Endothelial cell of umbilical vein (primary cell): ENCODE measurements around the gene SCN11A.

Source experiments
- EZH2 ChIP-seq: IDR thresholded peaks from 2 replicates; pipeline ENCODE4 v1.6.1; 2012; ENCODE audit warnings: borderline replicate concordance, low read depth, mild to moderate bottlenecking, moderate library complexity, low read length, inconsistent platforms; ENCODE audit not compliant: severe bottlenecking
- FOS ChIP-seq: IDR thresholded peaks from 2 replicates; pipeline ENCODE4 v1.6.1; 2011; ENCODE audit warnings: mild to moderate bottlenecking, low read length, moderate library complexity, borderline replicate concordance; ENCODE audit not compliant: insufficient read depth
- GATA2 ChIP-seq: IDR thresholded peaks from 2 replicates; pipeline ENCODE4 v1.7.0; 2011; ENCODE audit warnings: low read depth, mild to moderate bottlenecking, moderate library complexity, mixed read lengths, low read length; ENCODE audit not compliant: insufficient read length, insufficient read depth
- JUN ChIP-seq: IDR thresholded peaks from 2 replicates; pipeline ENCODE4 v1.6.1; 2011; ENCODE audit warnings: borderline replicate concordance, low read depth; ENCODE audit not compliant: insufficient read length, insufficient read depth
- MYC ChIP-seq: IDR thresholded peaks from one replicate; pipeline ENCODE4 v1.6.1; 2011; ENCODE audit warnings: mild to moderate bottlenecking, low read depth, low read length
- POLR2A ChIP-seq: IDR thresholded peaks from 2 replicates; pipeline ENCODE4 v1.6.1; 2012; ENCODE audit warnings: low read depth, mild to moderate bottlenecking, control low read depth, low read length
- POLR2AphosphoS5 ChIP-seq: IDR thresholded peaks from 2 replicates; pipeline ENCODE4 v1.6.1; 2012; ENCODE audit warnings: low read depth, mild to moderate bottlenecking, control low read depth, low read length, moderate library complexity; ENCODE audit not compliant: insufficient read depth
- TF ChIP-seq, protein P1 (sequence below), 2 donors: IDR thresholded peaks; 1 replicate in 1 of 2; 2 replicates in 1 of 2; pipeline ENCODE4 v1.5.1; 2011; ENCODE audit warnings: low read length in 2 of 2, mild to moderate bottlenecking in 2 of 2, moderate library complexity in 2 of 2, control low read depth in 1 of 2, inconsistent platforms in 1 of 2, low read depth in 1 of 2; ENCODE audit not compliant: insufficient read depth in 1 of 2; ENCODE audit errors: extremely low read depth in 1 of 2
- TF ChIP-seq, protein P2 (sequence below): IDR thresholded peaks from 2 replicates; pipeline ENCODE4 v1.6.1; 2011; ENCODE audit not compliant: insufficient read depth, insufficient read length

DNA sequence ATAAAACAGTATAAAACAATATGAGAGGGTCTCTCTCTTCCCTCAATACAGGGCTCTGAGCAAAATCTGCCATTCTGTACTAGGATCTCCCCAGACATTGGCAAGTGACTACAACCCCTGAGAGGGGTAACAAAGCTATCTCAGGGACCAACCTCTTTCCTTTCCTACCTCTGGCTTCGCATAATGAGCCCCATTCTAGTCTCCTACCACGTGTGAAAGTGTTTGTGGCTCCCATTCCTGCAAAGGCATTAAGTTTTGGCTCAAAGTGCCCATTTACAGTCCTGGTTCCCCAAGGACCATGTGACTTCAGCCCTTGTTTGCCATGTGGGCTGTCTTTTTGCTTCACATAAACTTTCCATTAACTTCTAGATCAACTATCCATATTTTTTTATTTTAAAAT is 46.4 kb downstream of the SCN11A start:
- TF ChIP-seq, protein P1, sequence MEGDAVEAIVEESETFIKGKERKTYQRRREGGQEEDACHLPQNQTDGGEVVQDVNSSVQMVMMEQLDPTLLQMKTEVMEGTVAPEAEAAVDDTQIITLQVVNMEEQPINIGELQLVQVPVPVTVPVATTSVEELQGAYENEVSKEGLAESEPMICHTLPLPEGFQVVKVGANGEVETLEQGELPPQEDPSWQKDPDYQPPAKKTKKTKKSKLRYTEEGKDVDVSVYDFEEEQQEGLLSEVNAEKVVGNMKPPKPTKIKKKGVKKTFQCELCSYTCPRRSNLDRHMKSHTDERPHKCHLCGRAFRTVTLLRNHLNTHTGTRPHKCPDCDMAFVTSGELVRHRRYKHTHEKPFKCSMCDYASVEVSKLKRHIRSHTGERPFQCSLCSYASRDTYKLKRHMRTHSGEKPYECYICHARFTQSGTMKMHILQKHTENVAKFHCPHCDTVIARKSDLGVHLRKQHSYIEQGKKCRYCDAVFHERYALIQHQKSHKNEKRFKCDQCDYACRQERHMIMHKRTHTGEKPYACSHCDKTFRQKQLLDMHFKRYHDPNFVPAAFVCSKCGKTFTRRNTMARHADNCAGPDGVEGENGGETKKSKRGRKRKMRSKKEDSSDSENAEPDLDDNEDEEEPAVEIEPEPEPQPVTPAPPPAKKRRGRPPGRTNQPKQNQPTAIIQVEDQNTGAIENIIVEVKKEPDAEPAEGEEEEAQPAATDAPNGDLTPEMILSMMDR (IDR thresholded peaks at IDR 0.05; ENCODE audit: extremely low read depth in 1 of 2, insufficient read depth in 1 of 2, low read depth in 1 of 2, low read length in 2 of 2), result no peak
- TF ChIP-seq POLR2A (no peak), EZH2 (no peak), POLR2AphosphoS5 (no peak), GATA2 (no peak), JUN (no peak), MYC (no peak), FOS (no peak)
- TF ChIP-seq, protein P2, sequence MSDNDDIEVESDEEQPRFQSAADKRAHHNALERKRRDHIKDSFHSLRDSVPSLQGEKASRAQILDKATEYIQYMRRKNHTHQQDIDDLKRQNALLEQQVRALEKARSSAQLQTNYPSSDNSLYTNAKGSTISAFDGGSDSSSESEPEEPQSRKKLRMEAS, result no peak
